Endodermal cell (in vitro differentiated cells): ENCODE measurements around the gene ESRRA. TPM values are rescaled to one million over a fixed set of nuclear protein-coding genes. Genes with fewer than 3 reads are reported as not detected.

Experiments
- DNase-seq: peaks from one replicate; pipeline ENCODE4 v3.0.0-alpha.2; 2017
- H3K27ac ChIP-seq: 2 replicates; pipeline ENCODE4 v1.5.1; 2013; ENCODE audit warnings: mild to moderate bottlenecking, low read depth, low read length, moderate library complexity
- H3K27me3 ChIP-seq: 2 replicates; pipeline ENCODE4 v1.6.1; 2013; ENCODE audit warnings: mild to moderate bottlenecking, low read length, moderate library complexity; ENCODE audit not compliant: insufficient read depth, control insufficient read depth, poor library complexity, severe bottlenecking
- H3K36me3 ChIP-seq: 2 replicates; pipeline ENCODE4 v1.7.0; 2013; ENCODE audit warnings: mild to moderate bottlenecking, low read length, moderate library complexity; ENCODE audit not compliant: control insufficient read depth, insufficient read depth
- H3K4me1 ChIP-seq: one replicate; pipeline ENCODE4 v1.7.0; 2013; ENCODE audit warnings: low read length; ENCODE audit not compliant: control insufficient read depth, insufficient read depth
- H3K4me3 ChIP-seq: 2 replicates; pipeline ENCODE4 v1.5.1; 2013; ENCODE audit warnings: mild to moderate bottlenecking, low read length, moderate library complexity
- H3K9ac ChIP-seq: 2 replicates; pipeline ENCODE4 v1.6.1; 2013; ENCODE audit warnings: mild to moderate bottlenecking, low read length, moderate library complexity; ENCODE audit not compliant: poor library complexity, severe bottlenecking; ENCODE audit errors: extremely low read depth
- H3K9me3 ChIP-seq: 2 replicates; pipeline ENCODE4 v1.6.1; 2013; ENCODE audit warnings: mild to moderate bottlenecking, low read length, moderate library complexity; ENCODE audit not compliant: control insufficient read depth
- H3K27ac Mint-ChIP-seq: 2 replicates; pipeline ENCODE4 v1.8.0; 2020; ENCODE audit warnings: mixed read lengths
- H3K27me3 Mint-ChIP-seq: 2 replicates; pipeline ENCODE4 v1.8.0; 2021; ENCODE audit warnings: mild to moderate bottlenecking, mixed read lengths; ENCODE audit not compliant: insufficient read depth
- H3K36me3 Mint-ChIP-seq: 2 replicates; pipeline ENCODE4 v1.8.0; 2020; ENCODE audit warnings: low read depth, mixed read lengths
- H3K4me1 Mint-ChIP-seq: 2 replicates; pipeline ENCODE4 v1.8.0; 2020; ENCODE audit warnings: mixed read lengths
- H3K4me3 Mint-ChIP-seq: 2 replicates; pipeline ENCODE4 v1.8.0; 2020; ENCODE audit warnings: mild to moderate bottlenecking, moderate library complexity, mixed read lengths
- H3K9me3 Mint-ChIP-seq: 2 replicates; pipeline ENCODE4 v1.8.0; 2020; ENCODE audit warnings: mild to moderate bottlenecking, mixed read lengths
- CTCF ChIP-seq: fragments of 200-600 bp; sonication (generic); conservative IDR thresholded peaks from 2 replicates; pipeline ENCODE4 v1.5.0; 2021; ENCODE audit warnings: antibody characterized with exemption, mild to moderate bottlenecking
- WGBS, 2 experiments: methylation state at CpG; one replicate each; pipeline versions ENCODE4 v1.1.5 to v1.1.7; 2013; ENCODE audit warnings: missing lambda C conversion rate in 2 of 2, mixed read lengths in 1 of 2; ENCODE audit not compliant: insufficient coverage in 1 of 2, insufficient read length in 1 of 2; 5-methylcytosine and 5-hydroxymethylcytosine counted together
- total RNA-seq, 2 donors: library from RNA; stranded (reverse); fragmentation: NEBNext Ultra II Directional in 1 of 2; extraction: Animal tissue kit (Norgen Biotek cat#: 25700) in 1 of 2; gene quantifications; 2 replicates in 1 of 2; 3 replicates in 1 of 2; pipeline ENCODE4 v1.2.1, GENCODE V29; 2021

Gene ESRRA
- total RNA-seq, 2 donors from 2014 or later, result 22.8 to 34.5 TPM

- Mint-ChIP-seq H3K27me3 (peaks cover 4% of the 10 kb centered on the region), H3K27ac (no peak overlapping the region), H3K36me3 (no peaks in the 10 kb centered on the region), H3K9me3 (no peaks in the 10 kb centered on the region), H3K4me1 (peaks cover 10% of the 10 kb centered on the region), H3K4me3 (no peak overlapping the region)
- no peaks in the 10 kb centered on the region for H3K27me3 ChIP-seq
- no peak for TF ChIP-seq CTCF
- DNase-seq, result peak; percentile 36
- no peaks in the 10 kb centered on the region for H3K4me1 ChIP-seq
- no peak overlapping the region for H3K9ac ChIP-seq
- H3K4me3 ChIP-seq, result no peak overlapping the region
- H3K27ac ChIP-seq, result no peak overlapping the region
- H3K36me3 ChIP-seq, result no peaks in the 10 kb centered on the region
- WGBS, 2 experiments, result 81 to 85% methylated on average over 3 to 11 of the region's 11 CpGs
- no peaks in the 10 kb centered on the region for H3K9me3 ChIP-seq
Observed at GRCh38 chr11:64330888-64331287, 25.6 kb downstream of the ESRRA start.

- Histone ChIP-seq H3K4me3 (no peak overlapping the region), H3K9me3 (no peaks in the 10 kb centered on the region), H3K4me1 (no peaks in the 10 kb centered on the region), H3K36me3 (no peaks in the 10 kb centered on the region), H3K27ac (no peak overlapping the region), H3K9ac (no peak overlapping the region), H3K27me3 (no peaks in the 10 kb centered on the region)
- no peaks in the 10 kb centered on the region for H3K9me3 Mint-ChIP-seq
- H3K4me1 Mint-ChIP-seq, result peaks cover 10% of the 10 kb centered on the region
- peaks cover 4% of the 10 kb centered on the region for H3K27me3 Mint-ChIP-seq
- H3K4me3 Mint-ChIP-seq, result no peak overlapping the region
- H3K36me3 Mint-ChIP-seq, result no peaks in the 10 kb centered on the region
- peak; percentile 77 for TF ChIP-seq CTCF
- peak overlapping the region; percentile 42 for H3K27ac Mint-ChIP-seq
- DNase-seq, result peak; percentile 88
- WGBS, 2 experiments, result 86 to 87% methylated on average over 11 to 20 of the region's 20 CpGs
Observed at GRCh38 chr11:64331569-64332371, 26.4 kb downstream of the ESRRA start.

GRCh38 chr11:64333556-64333955, 28.2 kb downstream of the ESRRA start:
- H3K4me3 ChIP-seq, result no peak overlapping the region
- Mint-ChIP-seq H3K4me1 (peaks cover 10% of the 10 kb centered on the region), H3K27me3 (peaks cover 2% of the 10 kb centered on the region), H3K27ac (no peak overlapping the region), H3K4me3 (no peak overlapping the region), H3K36me3 (no peaks in the 10 kb centered on the region), H3K9me3 (no peaks in the 10 kb centered on the region)
- no peak overlapping the region for H3K9ac ChIP-seq
- H3K27me3 ChIP-seq, result no peaks in the 10 kb centered on the region
- 89 to 97% methylated on average over 7 to 8 of the region's 8 CpGs for WGBS, 2 experiments
- no peaks in the 10 kb centered on the region for H3K36me3 ChIP-seq
- TF ChIP-seq CTCF, result no peak
- no peaks in the 10 kb centered on the region for H3K9me3 ChIP-seq
- no peak overlapping the region for H3K27ac ChIP-seq
- no peaks in the 10 kb centered on the region for H3K4me1 ChIP-seq
- no peak for DNase-seq
